DND-41 (cell line): ENCODE measurements around the gene PLAC8.

Experiments
- ATAC-seq: fragments of 200-7000 bp; cut with Tn5 transposase; 3 replicates; pipeline ENCODE4 v1.9.1; 2021; ENCODE audit warnings: low read depth; ENCODE audit not compliant: insufficient read depth
- DNase-seq: peaks from one replicate; pipeline ENCODE4 v3.0.0-alpha.2; 2020
- H2AFZ ChIP-seq: 2 replicates; pipeline ENCODE4 v1.6.0; 2012; ENCODE audit warnings: low read depth, low read length
- H3K27ac ChIP-seq: 2 replicates; pipeline ENCODE4 v1.5.1; 2012; ENCODE audit warnings: low read length, inconsistent platforms
- H3K27me3 ChIP-seq: fragments of 200-600 bp; sonication (generic); 2 replicates; pipeline ENCODE4 v1.6.0; 2012; ENCODE audit warnings: low read length, mild to moderate bottlenecking, inconsistent platforms; ENCODE audit not compliant: insufficient read depth, poor library complexity
- H3K36me3 ChIP-seq: 2 replicates; pipeline ENCODE4 v1.5.1; 2012; ENCODE audit warnings: low read length, inconsistent platforms; ENCODE audit not compliant: insufficient read depth
- H3K4me1 ChIP-seq: 2 replicates; pipeline ENCODE4 v1.5.1; 2012; ENCODE audit warnings: mild to moderate bottlenecking, low read length; ENCODE audit not compliant: insufficient read depth
- H3K4me2 ChIP-seq: 2 replicates; pipeline ENCODE4 v1.6.0; 2012; ENCODE audit warnings: mild to moderate bottlenecking, moderate library complexity, low read length, inconsistent platforms; ENCODE audit not compliant: insufficient read depth
- H3K4me3 ChIP-seq, 2 experiments: fragments of 200-600 bp in 1 of 2; shearing (Covaris generic) in 1 of 2; 2 replicates each; pipeline ENCODE4 v1.5.1; 2012 to 2016; ENCODE audit warnings: inconsistent platforms in 2 of 2, low read length in 2 of 2, mild to moderate bottlenecking in 2 of 2, low read depth in 1 of 2, moderate library complexity in 1 of 2
- H3K79me2 ChIP-seq: 2 replicates; pipeline ENCODE4 v1.6.0; 2012; ENCODE audit warnings: low read length, inconsistent platforms; ENCODE audit not compliant: insufficient read depth
- H3K9ac ChIP-seq: 2 replicates; pipeline ENCODE4 v1.6.0; 2012; ENCODE audit warnings: low read depth, mild to moderate bottlenecking, inconsistent platforms, low read length, moderate library complexity
- H3K9me3 ChIP-seq: 2 replicates; pipeline ENCODE4 v1.5.1; 2012; ENCODE audit warnings: low read length, moderate library complexity, mild to moderate bottlenecking, inconsistent platforms; ENCODE audit not compliant: insufficient read depth, severe bottlenecking
- H4K20me1 ChIP-seq: 2 replicates; pipeline ENCODE4 v1.6.0; 2012; ENCODE audit warnings: low read length; ENCODE audit not compliant: insufficient read depth
- CTCF ChIP-seq: IDR thresholded peaks from 2 replicates; pipeline ENCODE4 v1.5.1; 2012; ENCODE audit warnings: borderline replicate concordance, low read length, moderate library complexity, mild to moderate bottlenecking; ENCODE audit not compliant: poor library complexity, severe bottlenecking; ENCODE audit errors: extremely low read depth
- EZH2 ChIP-seq: IDR thresholded peaks from 3 replicates; pipeline ENCODE4 v1.6.1; 2012; ENCODE audit warnings: borderline replicate concordance, low read depth, mild to moderate bottlenecking, moderate library complexity, low read length, inconsistent platforms; ENCODE audit not compliant: severe bottlenecking

PLAC8 gene

GRCh38 chr4:83074086-83074704 is 40.3 kb downstream of the PLAC8 start:
- H2AFZ ChIP-seq: no peak overlapping the region
- H4K20me1 ChIP-seq: no peaks in the 10 kb centered on the region
- DNase-seq (peak; percentile 68), ATAC-seq (peak; percentile 97)
- H3K27ac ChIP-seq: no peak overlapping the region
- 0 out of 2 replicates have a peak, but pooled peaks cover 5% of the 10 kb centered on the region for H3K4me1 ChIP-seq
- peaks cover 44% of the 10 kb centered on the region for H3K36me3 ChIP-seq
- H3K79me2 ChIP-seq: no peaks in the 10 kb centered on the region
- H3K9me3 ChIP-seq: no peaks in the 10 kb centered on the region
- H3K4me3 ChIP-seq: no peak overlapping the region
- no peaks in the 10 kb centered on the region for H3K27me3 ChIP-seq
- no peak for TF ChIP-seq EZH2
- TF ChIP-seq CTCF: peak; percentile 87
- H3K9ac ChIP-seq: no peak overlapping the region
- H3K4me2 ChIP-seq: peak overlapping the region; percentile 47

GRCh38 chr4:83071116-83071515 is 43.4 kb downstream of the PLAC8 start:
- DNase-seq: no peak
- no peak overlapping the region for H3K4me2 ChIP-seq
- TF ChIP-seq CTCF (no peak), EZH2 (no peak)
- no peak for ATAC-seq
- no peak overlapping the region for H3K27ac ChIP-seq
- no peak overlapping the region for H3K9ac ChIP-seq
- no peaks in the 10 kb centered on the region for H4K20me1 ChIP-seq
- H3K27me3 ChIP-seq: no peaks in the 10 kb centered on the region
- H2AFZ ChIP-seq: no peak overlapping the region
- H3K79me2 ChIP-seq: no peaks in the 10 kb centered on the region
- no peak overlapping the region for H3K4me3 ChIP-seq
- H3K9me3 ChIP-seq: no peaks in the 10 kb centered on the region
- peaks cover 64% of the 10 kb centered on the region for H3K36me3 ChIP-seq
- H3K4me1 ChIP-seq: 0 out of 2 replicates have a peak, but pooled peaks cover 5% of the 10 kb centered on the region

- H4K20me1 ChIP-seq: no peaks in the 10 kb centered on the region
- no peak for DNase-seq
- no peak overlapping the region for H3K4me2 ChIP-seq
- no peak overlapping the region for H3K27ac ChIP-seq
- H3K4me1 ChIP-seq: no peaks in the 10 kb centered on the region
- H3K27me3 ChIP-seq: no peaks in the 10 kb centered on the region
- H3K9ac ChIP-seq: no peak overlapping the region
- no peak for ATAC-seq
- no peaks in the 10 kb centered on the region for H3K9me3 ChIP-seq
- no peaks in the 10 kb centered on the region for H3K79me2 ChIP-seq
- peaks cover 79% of the 10 kb centered on the region for H3K36me3 ChIP-seq
- no peak overlapping the region for H3K4me3 ChIP-seq
- TF ChIP-seq CTCF (no peak), EZH2 (no peak)
- no peak overlapping the region for H2AFZ ChIP-seq
Measured at GRCh38 chr4:83067058-83067639, 47.4 kb downstream of the PLAC8 start.
